ENCODE results near the gene FOXP4. TPM values are rescaled to one million over a fixed set of nuclear protein-coding genes. Genes with fewer than 3 reads are reported as not detected.

Gene FOXP4
- total RNA-seq, 1 experiment from 2014 or later: 32.3 TPM

GRCh38 chr6:41599015-41599851 lies 53.1 kb downstream of the FOXP4 start:
- CTCF ChIA-PET: no interaction called here
- Histone ChIP-seq H3K79me2 (ENCODE audit: insufficient read depth, low read length) (no peaks in the 10 kb centered on the region), H3K27me3 (ENCODE audit: insufficient read depth, low read length) (no peaks in the 10 kb centered on the region), H4K20me1 (ENCODE audit: insufficient read depth) (no peaks in the 10 kb centered on the region), H3K9ac (ENCODE audit: low read length) (no peak overlapping the region), H2AFZ (ENCODE audit: low read depth, low read length, poor library complexity, severe bottlenecking) (no peak overlapping the region), H3K36me3 (ENCODE audit: control insufficient read depth in 1 of 2, insufficient read depth in 2 of 2, low read length in 2 of 2) (peaks cover 0 to 4% of the 10 kb centered on the region in 2 experiments; a peak in 1 of 4 replicates), H3K4me2 (ENCODE audit: low read length) (no peak overlapping the region), H3K9me2 (ENCODE audit: insufficient read depth) (no peaks in the 10 kb centered on the region), H3K4me1 (ENCODE audit: control insufficient read depth in 1 of 2, insufficient read depth in 2 of 2, low read length in 2 of 2) (peaks cover 3 to 12% of the 10 kb centered on the region in 2 experiments; a peak in 3 of 4 replicates), H3K4me3 (replicated peaks in 1 of 2; ENCODE audit: low read depth in 1 of 2, low read length in 2 of 2) (no peak overlapping the region), H3K9me3 (ENCODE audit: control insufficient read depth in 1 of 2, insufficient read depth in 1 of 2, low read depth in 1 of 2, low read length in 2 of 2) (no peaks in the 10 kb centered on the region), H3K27ac (ENCODE audit: low read depth, low read length) (no peak overlapping the region)
- no TSS peak for BruUV-seq (replicated peaks)
- RAD21 ChIA-PET (ENCODE audit: low non-redundant PET in 1 of 2, low total read pairs in 2 of 2, uncharacterized antibody in 2 of 2, unreplicated experiment in 2 of 2): no interaction called here
- POLR2A ChIA-PET: no interaction called here
- TF ChIP-seq FOSL1 (IDR thresholded peaks at IDR 0.05; ENCODE audit: low read depth): no peak
- no peak for TF ChIP-seq JUND (IDR thresholded peaks at IDR 0.05)
- TF ChIP-seq CTCF (IDR thresholded peaks at IDR 0.05 in 2 of 3, conservative IDR thresholded peaks at IDR 0.05 in 1 of 3; ENCODE audit: borderline replicate concordance in 1 of 3, insufficient read depth in 1 of 3, low read depth in 2 of 3, low read length in 2 of 3): no peak
- no peak for TF ChIP-seq ZNF274 (IDR thresholded peaks at IDR 0.05; ENCODE audit: low read depth, low read length)
- no peak for TF ChIP-seq REST (IDR thresholded peaks at IDR 0.05; ENCODE audit: low read depth)
- TF ChIP-seq ZFX (IDR thresholded peaks at IDR 0.05): no peak
- TF ChIP-seq ELF1 (IDR thresholded peaks at IDR 0.05; ENCODE audit: borderline replicate concordance, low read depth): no peak
- TF ChIP-seq MAX (IDR thresholded peaks at IDR 0.05): no peak
- intact Hi-C loops (cut with micrococcal nuclease): no loop called here
- no peak for ATAC-seq
- DNase-seq (ENCODE audit: low read depth, low spot score): no peak

All from HCT116 (cell line).